Heart left ventricle (tissue), 16 donors: ENCODE results near the gene MAGEB17. TPM values are rescaled to one million over a fixed set of nuclear protein-coding genes. Genes with fewer than 3 reads are reported as not detected.

Source experiments
- ATAC-seq, 4 donors: fragments of 200-7000 bp; cut with Tn5 transposase; one replicate each; pipeline ENCODE4 v1.9.1; 2020 to 2022; ENCODE audit warnings: moderate library complexity in 4 of 4, mild to moderate bottlenecking in 3 of 4, moderate number of reproducible peaks in 1 of 4
- DNase-seq, 5 donors: peaks; one replicate each; pipeline ENCODE4 v3.0.0-alpha.2; 2020
- H3K27ac ChIP-seq, 12 donors: fragments of 200-600 bp; sonication (generic) in 4 of 12; one replicate each; pipeline versions ENCODE4 v1.5.0 to v1.8.0; 2016 to 2022; ENCODE audit warnings: mild to moderate bottlenecking in 2 of 12
- H3K27me3 ChIP-seq, 9 donors: fragments of 200-600 bp; sonication (generic) in 2 of 9; one replicate each; pipeline versions ENCODE4 v1.5.1 to v1.8.0; 2016 to 2022; ENCODE audit warnings: mild to moderate bottlenecking in 3 of 9
- H3K36me3 ChIP-seq, 9 donors: fragments of 200-600 bp; sonication (generic) in 2 of 9; one replicate each; pipeline versions ENCODE4 v1.5.0 to v1.8.0; 2018 to 2022; ENCODE audit warnings: mild to moderate bottlenecking in 2 of 9
- H3K4me1 ChIP-seq, 12 donors: fragments of 200-600 bp; sonication (generic) in 4 of 12; one replicate each; pipeline versions ENCODE4 v1.5.0 to v1.8.0; 2016 to 2022; ENCODE audit warnings: mild to moderate bottlenecking in 3 of 12
- H3K4me3 ChIP-seq, 12 donors: fragments of 200-600 bp; sonication (generic) in 4 of 12; one replicate each; pipeline versions ENCODE4 v1.5.0 to v1.8.0; 2017 to 2022; ENCODE audit warnings: mild to moderate bottlenecking in 9 of 12, moderate library complexity in 4 of 12
- H3K9me3 ChIP-seq, 12 donors: fragments of 200-600 bp; sonication (generic) in 4 of 12; one replicate each; pipeline versions ENCODE4 v1.5.0 to v1.8.0; 2016 to 2022; ENCODE audit warnings: mild to moderate bottlenecking in 1 of 12
- POLR2A ChIP-seq, 2 donors: fragments of 450-650 bp; IDR thresholded peaks; one replicate each; pipeline ENCODE4 v1.6.1; 2017; ENCODE audit warnings: antibody characterized with exemption in 2 of 2, mild to moderate bottlenecking in 2 of 2, moderate library complexity in 2 of 2
- WGBS, 4 donors: extraction: QIAGEN DNeasy Blood & Tissue Kit in 2 of 4; methylation state at CpG; one replicate each; pipeline versions ENCODE4 v1.1.5 to v1.1.7; 2013 to 2018; 5-methylcytosine and 5-hydroxymethylcytosine counted together
- intact Hi-C, 10 donors: fragments of 100-400 bp; cut with DNase I; formaldehyde crosslinking; loops; one replicate each; pipeline versions ENCODE4 v1.11.1 to v1.14.2; 2022
- polyA plus RNA-seq, 2 donors: library from polyadenylated mRNA; stranded (reverse); fragments of 200-250 nt; gene quantifications; one replicate each; pipeline ENCODE4 v1.2.3, GENCODE V29; 2013
- total RNA-seq, 9 donors: library from RNA; depleted of rRNA in 2 of 9; stranded (reverse); fragments of >200 nt in 2 of 9; fragmentation: NEBNext Ultra II Directional in 3 of 9; extraction: Animal tissue kit (Norgen Biotek cat#: 25700) in 3 of 9; gene quantifications; one replicate each; pipeline versions ENCODE4 v1.1.0 to v1.2.4, GENCODE V29; 2016 to 2023
- TF ChIP-seq, protein P1 (sequence below), 12 donors: fragments of 200-600 bp; sonication (generic) in 4 of 12; IDR thresholded peaks; one replicate each; pipeline versions ENCODE4 v1.5.0 to v1.8.0; 2018 to 2022; ENCODE audit warnings: antibody characterized with exemption in 12 of 12, mild to moderate bottlenecking in 5 of 12
- donor health status: ischemic (EF 13 %, LVEDD 7.1; RV severe dilation, severe dysfunction).
- donor health status: healthy with polysubstance abuse.
- donor health status: DM: no; HTN: yes; CAD: no.
- donor health status: DM: no; HTN: no; CAD: no.
- donor health status: ischemic (EF 25% LVEDD 6.9; RV normal size, moderate dysfunction).
- donor health status: ischemic (EF 25% LVEDD 5.7; RV mildly dilated, moderate dysfunction).
- donor health status: healthy.
- donor health status: DM: yes; HTN: yes; CAD: no.
- donor health status: ischemic (EF 35%, LVEDD 5.7; RV mildly dilated, moderate dysfunction).
- donor health status: nonischemic (EF 11% LVEDD 7.7; RV severe dilation, severe dysfunction).
- donor health status: DM: yes; HTN: yes; CAD: no.
- donor health status: PGD.
- donor health status: ischemic (EF 29% LVEDD 5.4; RV normal size, mild dysfunction).
- donor health status: nonischemic (EF 23%, LVEDD 6.1; RV moderate dilation, normal function).

MAGEB17 gene
- total and polyA plus RNA-seq, 11 donors, result 0.14 to 0.19 (median 0.15) TPM; not detected in 8

DNA sequence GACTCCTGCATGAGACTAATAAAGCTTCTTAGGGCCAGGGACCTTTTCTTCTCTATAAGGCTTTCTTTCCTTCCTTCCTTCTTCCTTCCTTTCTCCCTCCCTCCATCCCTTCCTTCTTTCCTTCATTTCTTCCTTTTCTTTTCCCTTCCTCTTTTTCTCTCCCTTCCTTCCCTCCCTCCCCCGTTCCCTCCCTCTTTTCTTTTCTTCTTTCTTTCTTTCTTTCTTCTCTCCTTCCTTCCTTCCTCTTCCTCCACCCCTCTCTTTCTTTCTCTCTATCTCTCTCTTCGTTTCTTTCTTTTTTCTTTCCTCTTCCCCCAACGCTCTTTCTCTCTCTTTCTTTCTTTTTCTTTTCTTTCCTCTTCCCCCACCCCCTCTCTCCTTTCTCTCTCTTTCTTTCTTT, 2.5 kb upstream of the MAGEB17 start:
- no peak for ATAC-seq
- H3K27ac ChIP-seq, result no peak overlapping the region
- intact Hi-C loops, result no loop called here
- peaks cover 0 to 36% (median 0%) of the 10 kb centered on the region in 9 donors for H3K27me3 ChIP-seq
- no peak for TF ChIP-seq POLR2A (IDR thresholded peaks at IDR 0.05)
- TF ChIP-seq, protein P1, sequence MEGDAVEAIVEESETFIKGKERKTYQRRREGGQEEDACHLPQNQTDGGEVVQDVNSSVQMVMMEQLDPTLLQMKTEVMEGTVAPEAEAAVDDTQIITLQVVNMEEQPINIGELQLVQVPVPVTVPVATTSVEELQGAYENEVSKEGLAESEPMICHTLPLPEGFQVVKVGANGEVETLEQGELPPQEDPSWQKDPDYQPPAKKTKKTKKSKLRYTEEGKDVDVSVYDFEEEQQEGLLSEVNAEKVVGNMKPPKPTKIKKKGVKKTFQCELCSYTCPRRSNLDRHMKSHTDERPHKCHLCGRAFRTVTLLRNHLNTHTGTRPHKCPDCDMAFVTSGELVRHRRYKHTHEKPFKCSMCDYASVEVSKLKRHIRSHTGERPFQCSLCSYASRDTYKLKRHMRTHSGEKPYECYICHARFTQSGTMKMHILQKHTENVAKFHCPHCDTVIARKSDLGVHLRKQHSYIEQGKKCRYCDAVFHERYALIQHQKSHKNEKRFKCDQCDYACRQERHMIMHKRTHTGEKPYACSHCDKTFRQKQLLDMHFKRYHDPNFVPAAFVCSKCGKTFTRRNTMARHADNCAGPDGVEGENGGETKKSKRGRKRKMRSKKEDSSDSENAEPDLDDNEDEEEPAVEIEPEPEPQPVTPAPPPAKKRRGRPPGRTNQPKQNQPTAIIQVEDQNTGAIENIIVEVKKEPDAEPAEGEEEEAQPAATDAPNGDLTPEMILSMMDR (IDR thresholded peaks at IDR 0.05), result no peak
- 74 to 78% (median 76%) methylated on average over 2 to 3 of the region's 3 CpGs for WGBS, 4 donors
- H3K4me3 ChIP-seq, result no peak overlapping the region
- H3K9me3 ChIP-seq, result no peaks in the 10 kb centered on the region
- H3K36me3 ChIP-seq, result no peaks in the 10 kb centered on the region
- no peak for DNase-seq
- H3K4me1 ChIP-seq, result no peaks in the 10 kb centered on the region

DNA sequence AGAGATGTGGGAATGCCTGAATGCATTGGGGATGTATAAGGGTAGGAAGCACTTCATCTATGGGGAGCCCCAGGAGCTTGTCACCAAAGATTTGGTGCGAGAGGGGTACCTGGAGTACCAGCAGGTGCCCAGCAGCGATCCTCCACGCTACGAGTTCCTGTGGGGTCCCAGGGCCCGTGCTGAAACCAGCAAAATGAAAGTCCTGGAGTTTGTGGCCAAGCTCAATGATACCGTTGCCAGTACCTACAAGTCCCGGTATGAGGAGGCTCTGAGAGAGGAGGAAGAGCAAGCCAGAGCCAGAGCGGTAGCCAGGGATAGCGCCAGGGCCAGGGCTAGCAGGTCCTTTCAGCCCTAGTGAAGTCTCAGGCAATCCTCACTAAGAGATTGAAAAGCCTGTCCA, 3.8 kb downstream of the MAGEB17 start:
- WGBS, 4 donors, result 90 to 97% (median 92%) methylated on average over 9 of the region's 9 CpGs
- H3K4me3 ChIP-seq, result no peak overlapping the region
- TF ChIP-seq POLR2A (IDR thresholded peaks at IDR 0.05), result no peak
- TF ChIP-seq, protein P1 (IDR thresholded peaks at IDR 0.05), result no peak

GRCh38 chrX:16171944-16172343, 4.7 kb downstream of the MAGEB17 start:
- Histone ChIP-seq H3K27ac (no peak overlapping the region), H3K27me3 (peaks cover 0 to 6% (median 0%) of the 10 kb centered on the region in 9 donors), H3K36me3 (no peaks in the 10 kb centered on the region), H3K9me3 (peaks cover 0 to 7% (median 0%) of the 10 kb centered on the region in 12 donors), H3K4me3 (no peak overlapping the region), H3K4me1 (no peaks in the 10 kb centered on the region)
- DNase-seq (no peak), ATAC-seq (no peak)
- 77 to 90% (median 86%) methylated on average over 3 to 4 of the region's 4 CpGs for WGBS, 4 donors
- intact Hi-C loops, result no loop called here
- no peak for TF ChIP-seq POLR2A (IDR thresholded peaks at IDR 0.05)
- TF ChIP-seq, protein P1 (IDR thresholded peaks at IDR 0.05), result no peak

More for the DNA sequence above, 3.8 kb downstream of the MAGEB17 start:
- DNase-seq (no peak), ATAC-seq (no peak)
- H3K9me3 ChIP-seq, result peaks cover 0 to 7% (median 0%) of the 10 kb centered on the region in 12 donors
- no peak overlapping the region for H3K27ac ChIP-seq
- peaks cover 0 to 11% (median 0%) of the 10 kb centered on the region in 9 donors for H3K27me3 ChIP-seq
- intact Hi-C loops, result no loop called here
- no peaks in the 10 kb centered on the region for H3K4me1 ChIP-seq
- H3K36me3 ChIP-seq, result no peaks in the 10 kb centered on the region

GRCh38 chrX:16172391-16172790, 5.1 kb downstream of the MAGEB17 start:
- Histone ChIP-seq H3K27ac (no peak overlapping the region), H3K4me3 (no peak overlapping the region), H3K36me3 (no peaks in the 10 kb centered on the region), H3K9me3 (peaks cover 0 to 7% (median 0%) of the 10 kb centered on the region in 12 donors), H3K27me3 (peaks cover 0 to 6% (median 0%) of the 10 kb centered on the region in 9 donors), H3K4me1 (no peaks in the 10 kb centered on the region)
- WGBS, 4 donors, result 91 to 97% (median 95%) methylated on average over 3 of the region's 3 CpGs
- ATAC-seq (no peak), DNase-seq (no peak)
- intact Hi-C loops, result no loop called here
- TF ChIP-seq POLR2A (IDR thresholded peaks at IDR 0.05), result no peak
- TF ChIP-seq, protein P1 (IDR thresholded peaks at IDR 0.05), result no peak
